Measurements from ENCODE around the gene SNCB. TPM values are rescaled to one million over a fixed set of nuclear protein-coding genes. Genes with fewer than 3 reads are reported as not detected.

SNCB gene
- total RNA-seq, 2 donors from 2014 or later, result 0.22 to 1.8 TPM

DNA sequence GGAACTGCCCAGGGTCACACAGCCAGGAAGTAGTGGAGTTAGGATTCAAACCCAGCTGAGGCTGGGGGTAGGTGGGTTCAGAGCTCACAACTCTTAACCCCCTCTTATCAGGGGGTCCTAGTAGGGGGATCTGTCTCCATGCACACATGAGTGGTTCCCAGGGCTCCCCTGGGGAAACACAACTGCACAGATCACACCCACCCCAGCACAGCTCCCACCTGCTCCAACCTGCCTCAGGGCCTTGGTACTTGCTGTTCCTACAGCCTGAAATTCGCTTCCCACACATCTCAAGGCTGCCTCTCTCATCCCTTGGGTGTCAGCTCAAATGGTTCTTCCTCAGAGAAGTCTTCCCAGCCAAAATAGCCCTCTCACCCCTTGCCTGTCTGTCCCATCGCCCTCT is 4.8 kb downstream of the SNCB start:
- WGBS, 2 experiments (ENCODE audit: insufficient coverage in 1 of 2, insufficient read length in 1 of 2), result 91 to 100% methylated on average over 2 of the region's 2 CpGs

DNA sequence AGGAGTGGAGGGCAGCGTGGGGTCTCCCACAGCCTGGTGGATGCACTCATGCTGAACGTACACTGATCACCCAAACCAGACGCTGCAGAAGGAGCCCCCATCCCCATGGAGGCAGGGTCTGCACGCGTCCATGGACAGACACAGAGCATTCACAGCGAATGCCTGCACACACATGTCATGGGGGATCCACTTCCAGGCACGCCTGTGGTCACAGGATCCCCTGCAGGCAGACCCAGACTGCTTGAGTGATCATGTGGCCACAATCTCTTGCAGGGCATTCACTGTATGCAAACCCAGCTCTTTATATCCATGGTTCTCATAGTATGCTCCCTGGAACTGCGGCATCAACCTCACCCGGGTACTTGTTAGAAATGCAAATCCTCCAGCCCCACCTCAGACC is 5.4 kb downstream of the SNCB start:
- Histone ChIP-seq H3K9me3 (ENCODE audit: control insufficient read depth, low read length) (no peaks in the 10 kb centered on the region), H3K9ac (ENCODE audit: extremely low read depth, low read length, poor library complexity, severe bottlenecking) (no peak overlapping the region), H3K36me3 (ENCODE audit: control insufficient read depth, insufficient read depth, low read length) (no peaks in the 10 kb centered on the region), H3K27ac (ENCODE audit: low read depth, low read length) (no peak overlapping the region), H3K27me3 (ENCODE audit: control insufficient read depth, insufficient read depth, low read length, poor library complexity, severe bottlenecking) (peaks cover 78% of the 10 kb centered on the region), H3K4me1 (ENCODE audit: control insufficient read depth, insufficient read depth, low read length) (no peaks in the 10 kb centered on the region), H3K4me3 (ENCODE audit: low read length) (no peak overlapping the region)
- Mint-ChIP-seq H3K27ac (no peak overlapping the region), H3K36me3 (ENCODE audit: low read depth) (no peaks in the 10 kb centered on the region), H3K4me3 (no peak overlapping the region), H3K9me3 (no peaks in the 10 kb centered on the region), H3K27me3 (ENCODE audit: insufficient read depth) (peaks cover 84% of the 10 kb centered on the region), H3K4me1 (peaks cover 4% of the 10 kb centered on the region)
- TF ChIP-seq, protein P1, sequence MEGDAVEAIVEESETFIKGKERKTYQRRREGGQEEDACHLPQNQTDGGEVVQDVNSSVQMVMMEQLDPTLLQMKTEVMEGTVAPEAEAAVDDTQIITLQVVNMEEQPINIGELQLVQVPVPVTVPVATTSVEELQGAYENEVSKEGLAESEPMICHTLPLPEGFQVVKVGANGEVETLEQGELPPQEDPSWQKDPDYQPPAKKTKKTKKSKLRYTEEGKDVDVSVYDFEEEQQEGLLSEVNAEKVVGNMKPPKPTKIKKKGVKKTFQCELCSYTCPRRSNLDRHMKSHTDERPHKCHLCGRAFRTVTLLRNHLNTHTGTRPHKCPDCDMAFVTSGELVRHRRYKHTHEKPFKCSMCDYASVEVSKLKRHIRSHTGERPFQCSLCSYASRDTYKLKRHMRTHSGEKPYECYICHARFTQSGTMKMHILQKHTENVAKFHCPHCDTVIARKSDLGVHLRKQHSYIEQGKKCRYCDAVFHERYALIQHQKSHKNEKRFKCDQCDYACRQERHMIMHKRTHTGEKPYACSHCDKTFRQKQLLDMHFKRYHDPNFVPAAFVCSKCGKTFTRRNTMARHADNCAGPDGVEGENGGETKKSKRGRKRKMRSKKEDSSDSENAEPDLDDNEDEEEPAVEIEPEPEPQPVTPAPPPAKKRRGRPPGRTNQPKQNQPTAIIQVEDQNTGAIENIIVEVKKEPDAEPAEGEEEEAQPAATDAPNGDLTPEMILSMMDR (conservative IDR thresholded peaks at IDR 0.05), result no peak
- no peak for DNase-seq
- 76 to 79% methylated on average over 6 to 9 of the region's 9 CpGs for WGBS, 2 experiments (ENCODE audit: insufficient coverage in 1 of 2, insufficient read length in 1 of 2)

More for the DNA sequence above, 4.8 kb downstream of the SNCB start:
- H3K4me3 ChIP-seq (ENCODE audit: low read length), result no peak overlapping the region
- no peaks in the 10 kb centered on the region for H3K36me3 Mint-ChIP-seq (ENCODE audit: low read depth)
- no peak overlapping the region for H3K27ac ChIP-seq (ENCODE audit: low read depth, low read length)
- no peaks in the 10 kb centered on the region for H3K4me1 ChIP-seq (ENCODE audit: control insufficient read depth, insufficient read depth, low read length)
- H3K27me3 Mint-ChIP-seq (ENCODE audit: insufficient read depth), result peaks cover 81% of the 10 kb centered on the region
- no peak overlapping the region for H3K9ac ChIP-seq (ENCODE audit: extremely low read depth, low read length, poor library complexity, severe bottlenecking)
- no peaks in the 10 kb centered on the region for H3K9me3 Mint-ChIP-seq
- DNase-seq, result no peak
- no peak overlapping the region for H3K27ac Mint-ChIP-seq
- H3K36me3 ChIP-seq (ENCODE audit: control insufficient read depth, insufficient read depth, low read length), result no peaks in the 10 kb centered on the region
- peaks cover 2% of the 10 kb centered on the region for H3K4me1 Mint-ChIP-seq
- peaks cover 76% of the 10 kb centered on the region for H3K27me3 ChIP-seq (ENCODE audit: control insufficient read depth, insufficient read depth, low read length, poor library complexity, severe bottlenecking)
- no peaks in the 10 kb centered on the region for H3K9me3 ChIP-seq (ENCODE audit: control insufficient read depth, low read length)
- no peak overlapping the region for H3K4me3 Mint-ChIP-seq
- TF ChIP-seq, protein P1 (conservative IDR thresholded peaks at IDR 0.05), result no peak

GRCh38 chr5:176624142-176624541 is 6.2 kb downstream of the SNCB start:
- Histone ChIP-seq H3K9ac (ENCODE audit: extremely low read depth, low read length, poor library complexity, severe bottlenecking) (no peak overlapping the region), H3K4me1 (ENCODE audit: control insufficient read depth, insufficient read depth, low read length) (no peaks in the 10 kb centered on the region), H3K9me3 (ENCODE audit: control insufficient read depth, low read length) (no peaks in the 10 kb centered on the region), H3K27ac (ENCODE audit: low read depth, low read length) (no peak overlapping the region), H3K27me3 (ENCODE audit: control insufficient read depth, insufficient read depth, low read length, poor library complexity, severe bottlenecking) (peaks cover 78% of the 10 kb centered on the region), H3K36me3 (ENCODE audit: control insufficient read depth, insufficient read depth, low read length) (no peaks in the 10 kb centered on the region), H3K4me3 (ENCODE audit: low read length) (no peak overlapping the region)
- H3K27me3 Mint-ChIP-seq (ENCODE audit: insufficient read depth), result peaks cover 84% of the 10 kb centered on the region
- no peak overlapping the region for H3K4me3 Mint-ChIP-seq
- 87 to 96% methylated on average over 3 to 4 of the region's 4 CpGs for WGBS, 2 experiments (ENCODE audit: insufficient coverage in 1 of 2, insufficient read length in 1 of 2)
- TF ChIP-seq, protein P1 (conservative IDR thresholded peaks at IDR 0.05), result no peak
- H3K36me3 Mint-ChIP-seq (ENCODE audit: low read depth), result no peaks in the 10 kb centered on the region
- no peak for DNase-seq
- no peaks in the 10 kb centered on the region for H3K9me3 Mint-ChIP-seq
- peaks cover 4% of the 10 kb centered on the region for H3K4me1 Mint-ChIP-seq
- no peak overlapping the region for H3K27ac Mint-ChIP-seq
